CD1c-positive myeloid dendritic cell (primary cell): Measurements from ENCODE around the gene CABP1.

Experiments
- DNase-seq: peaks from one replicate; pipeline ENCODE4 v3.0.0-alpha.2; 2016; ENCODE audit errors: extremely low spot score

Gene CABP1

DNA sequence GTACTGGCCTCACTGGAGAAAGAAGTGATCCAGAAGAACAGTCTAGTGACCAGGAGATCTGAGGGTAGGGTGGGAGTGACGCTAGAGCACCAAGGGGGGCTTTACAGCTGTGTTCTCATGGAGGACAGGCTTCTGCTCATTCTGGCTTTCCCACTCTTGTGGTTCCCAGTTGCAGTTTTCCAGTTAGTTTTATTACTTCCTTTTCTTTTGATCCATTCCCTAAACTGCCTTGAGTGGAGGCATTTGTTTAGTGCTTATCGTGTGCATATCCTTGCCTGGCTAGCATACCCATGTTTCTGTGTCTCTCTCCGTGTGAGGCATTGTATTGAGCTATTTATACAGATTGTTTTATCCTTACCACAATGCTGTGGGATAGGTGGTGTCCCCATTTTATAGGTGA, 50.6 kb downstream of the CABP1 start:
- no peak for DNase-seq

DNA sequence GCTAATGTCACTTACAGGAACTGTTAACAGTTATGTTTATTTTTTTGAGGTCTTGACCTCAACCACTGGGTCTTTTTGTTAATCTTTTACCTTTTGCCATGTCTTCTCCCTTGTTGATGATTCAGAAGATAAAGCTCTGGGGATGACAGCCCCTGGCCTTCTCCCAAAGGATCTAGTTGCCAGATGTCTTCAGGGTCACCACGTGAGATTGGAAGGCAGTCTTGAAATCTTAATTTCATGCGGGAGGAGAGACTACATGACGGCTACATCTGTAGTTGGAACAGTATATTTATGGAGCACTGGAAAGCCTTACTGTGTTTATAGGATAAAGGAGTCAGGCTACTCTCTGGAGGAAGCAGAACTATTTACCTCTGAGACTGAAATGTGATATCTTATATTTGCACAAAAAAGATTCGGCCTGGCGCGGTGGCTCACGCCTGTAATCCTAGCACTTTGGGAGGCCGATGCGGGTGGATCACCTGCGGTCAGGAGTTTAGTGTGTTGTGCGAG, 52.2 kb downstream of the CABP1 start:
- DNase-seq = no peak

DNA sequence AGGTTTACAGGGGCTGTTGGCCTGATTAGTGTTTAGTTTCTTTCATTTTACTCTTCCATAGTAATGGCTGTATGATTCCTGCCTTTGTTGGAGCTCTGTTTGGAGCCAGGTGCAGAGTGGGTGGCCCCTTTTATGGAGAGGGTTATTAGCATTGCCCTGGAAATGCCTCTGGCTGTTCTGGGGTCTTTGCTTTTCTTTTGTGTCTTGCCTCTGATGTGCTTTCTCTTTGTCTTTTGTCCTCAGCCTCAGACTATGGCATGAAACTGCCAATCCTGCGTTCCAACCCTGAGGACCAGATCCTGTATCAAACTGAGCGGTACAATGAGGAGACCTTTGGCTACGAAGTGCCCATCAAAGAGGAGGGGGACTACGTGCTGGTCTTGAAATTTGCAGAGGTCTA, 53.4 kb downstream of the CABP1 start:
- DNase-seq = no peak

DNA sequence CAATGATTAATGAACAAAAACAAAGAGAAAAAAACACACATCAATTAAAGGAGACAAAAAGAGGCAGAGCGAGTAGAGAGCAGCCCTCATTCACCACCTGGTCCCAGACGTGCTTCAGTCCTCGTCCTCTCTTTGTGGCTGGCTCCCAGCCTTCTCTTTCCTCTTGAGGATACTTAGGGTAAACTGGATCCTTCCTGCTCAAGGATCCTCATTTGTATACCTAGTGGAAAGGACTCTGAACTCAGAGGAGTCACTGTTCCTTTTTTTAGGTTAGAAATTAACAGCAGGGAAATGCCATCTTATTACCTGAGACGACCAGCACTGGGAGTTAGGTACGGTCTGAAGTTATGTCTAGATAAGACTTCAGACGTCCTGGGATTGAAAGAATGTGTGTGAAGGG, 56.2 kb downstream of the CABP1 start:
- DNase-seq = no peak

DNA sequence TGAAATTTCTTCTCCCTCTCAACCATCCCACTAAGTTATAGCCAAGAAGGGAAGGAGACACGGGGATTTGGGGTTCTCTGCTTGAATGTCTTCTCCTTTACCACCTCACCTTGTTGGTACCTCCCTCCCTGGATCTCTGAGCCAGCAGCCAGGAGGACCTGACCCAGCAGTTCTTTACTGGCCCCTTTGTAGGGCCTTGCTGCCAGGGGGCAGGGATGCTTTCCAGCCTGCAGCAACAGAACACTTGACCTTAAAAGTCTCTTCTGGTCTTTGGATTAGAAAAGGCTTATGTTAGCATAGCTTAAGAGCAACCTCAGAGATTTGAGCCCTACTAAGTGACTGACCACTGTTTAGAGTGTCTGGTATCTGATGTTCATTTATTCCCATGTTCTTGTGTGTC, 56.9 kb downstream of the CABP1 start:
- DNase-seq = no peak

DNA sequence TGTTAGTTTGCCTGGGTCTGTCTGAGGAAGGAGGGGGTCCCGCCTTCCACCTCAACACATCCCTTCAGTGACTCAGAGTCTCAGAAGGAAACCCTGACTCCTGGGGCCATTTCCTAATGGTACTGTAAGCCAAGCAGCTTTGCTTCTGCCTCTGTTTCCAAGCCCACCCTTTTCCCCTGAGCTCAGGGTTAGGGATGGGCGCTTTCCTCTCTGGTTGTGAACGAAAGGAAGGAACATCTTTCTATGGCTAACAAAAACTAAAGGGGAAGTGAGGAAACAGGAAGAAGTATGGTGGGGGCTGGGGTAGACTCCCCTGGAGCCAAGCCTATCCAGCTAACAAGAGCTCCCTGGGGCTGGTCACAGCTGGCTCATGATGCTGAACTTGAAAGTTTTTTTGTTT, 58.2 kb downstream of the CABP1 start:
- DNase-seq = peak; percentile 40

DNA sequence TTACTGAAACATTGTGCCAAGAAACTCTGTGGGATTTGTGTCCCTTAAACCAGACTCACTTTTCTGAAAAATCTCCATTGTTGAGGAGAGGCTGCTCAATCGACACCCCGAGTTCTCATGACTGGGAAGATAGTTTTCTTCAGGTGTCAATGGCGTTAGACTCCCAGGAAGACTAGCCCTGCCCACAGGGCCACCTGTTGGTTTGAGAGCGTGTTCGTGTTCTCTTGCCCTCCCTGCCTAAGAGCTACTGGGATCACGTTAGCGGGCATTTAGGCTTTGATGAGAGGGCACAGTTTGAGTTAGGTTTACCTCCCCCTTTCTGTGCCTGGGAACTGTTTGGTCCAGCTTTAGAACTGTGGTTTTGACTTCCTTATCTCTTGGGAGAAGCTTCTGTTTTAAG, 59.1 kb downstream of the CABP1 start:
- DNase-seq = no peak

DNA sequence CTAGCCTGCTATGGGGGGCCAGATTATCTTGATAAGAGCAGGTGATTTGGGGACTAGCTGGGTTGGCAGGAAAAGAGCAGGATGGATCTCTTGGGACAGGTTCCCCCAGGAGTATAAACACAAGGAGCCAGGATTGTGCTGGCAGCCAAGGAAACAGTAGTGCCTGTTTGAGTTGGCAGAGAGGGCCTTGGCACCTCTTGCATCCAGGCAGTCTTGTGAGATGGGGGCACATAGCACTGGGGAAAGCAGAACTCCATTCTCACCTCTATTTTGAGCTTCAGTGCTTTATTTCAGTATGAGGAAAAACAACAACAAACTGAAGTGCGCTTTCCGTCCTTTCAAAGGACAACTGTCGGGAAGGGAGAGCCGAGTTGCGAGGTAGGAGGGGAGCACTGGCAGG, 60.5 kb downstream of the CABP1 start:
- DNase-seq = no peak

DNA sequence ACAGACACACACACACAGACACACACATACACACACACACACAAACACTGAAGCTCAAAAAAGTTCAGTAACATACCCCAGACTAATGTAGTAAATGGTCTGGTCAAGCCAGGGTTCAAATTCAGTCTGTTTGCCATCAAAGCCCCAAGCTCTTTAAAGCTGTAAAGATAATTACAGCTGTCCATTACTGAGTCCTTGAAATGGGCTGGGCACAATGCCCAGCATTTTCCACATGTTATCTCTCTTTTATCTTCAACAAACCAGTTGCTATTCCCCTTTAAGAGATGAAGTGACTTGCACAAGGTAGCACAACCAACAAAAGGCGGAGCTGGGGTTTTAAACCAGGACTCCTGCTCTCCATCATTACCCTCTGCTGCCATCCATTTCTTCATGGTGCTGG, 62.2 kb downstream of the CABP1 start:
- DNase-seq = no peak

DNA sequence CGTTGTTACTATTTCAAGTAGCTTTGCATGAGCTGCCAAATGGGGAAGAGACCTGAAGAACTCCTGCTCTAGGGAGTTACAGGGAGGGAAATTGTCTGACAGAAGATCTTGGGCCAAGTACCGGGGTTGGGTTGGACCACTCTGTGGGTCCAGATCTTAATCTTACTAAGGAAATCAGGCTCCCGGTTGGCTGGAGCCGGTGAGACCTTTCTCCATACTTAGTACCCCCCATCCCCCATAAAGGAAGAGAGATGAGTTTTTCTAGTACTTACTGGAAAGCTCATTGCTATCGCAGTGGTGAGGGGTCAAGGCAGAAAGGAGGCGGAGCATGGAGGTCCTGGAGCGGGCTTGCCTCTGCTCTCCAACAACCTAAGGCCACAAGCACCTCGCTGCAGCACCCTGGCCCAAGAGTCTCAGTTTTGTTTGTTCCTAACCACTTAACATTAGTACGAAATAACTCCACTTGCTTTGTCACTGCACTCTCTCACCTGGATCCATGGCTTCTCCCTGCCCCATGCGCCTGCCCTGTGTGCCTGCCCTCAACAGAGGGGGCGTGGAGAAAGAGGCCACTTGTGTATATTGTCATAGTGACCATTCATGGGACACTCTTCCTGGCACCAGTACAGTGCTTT, 63.0 kb downstream of the CABP1 start:
- DNase-seq = no peak

DNA sequence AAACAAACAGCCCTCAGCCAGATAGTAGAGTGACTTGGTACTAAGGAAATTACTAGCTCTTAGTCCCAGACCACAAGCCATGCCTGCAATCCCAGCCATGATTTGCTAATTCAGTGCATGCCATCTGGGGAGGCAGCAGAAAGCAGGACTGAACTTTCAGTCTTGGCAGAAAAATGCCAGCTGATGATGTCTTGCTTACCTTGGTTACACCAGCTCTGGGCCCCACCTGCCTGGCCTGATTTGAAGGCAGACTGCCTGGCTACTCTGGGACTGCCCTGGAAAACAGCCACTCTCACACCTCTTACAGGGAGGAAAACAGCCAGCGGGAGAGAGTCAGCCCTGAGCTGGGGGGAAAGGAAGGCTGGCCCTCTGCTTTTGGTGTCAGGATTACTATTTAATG, 65.2 kb downstream of the CABP1 start:
- DNase-seq = no peak

DNA sequence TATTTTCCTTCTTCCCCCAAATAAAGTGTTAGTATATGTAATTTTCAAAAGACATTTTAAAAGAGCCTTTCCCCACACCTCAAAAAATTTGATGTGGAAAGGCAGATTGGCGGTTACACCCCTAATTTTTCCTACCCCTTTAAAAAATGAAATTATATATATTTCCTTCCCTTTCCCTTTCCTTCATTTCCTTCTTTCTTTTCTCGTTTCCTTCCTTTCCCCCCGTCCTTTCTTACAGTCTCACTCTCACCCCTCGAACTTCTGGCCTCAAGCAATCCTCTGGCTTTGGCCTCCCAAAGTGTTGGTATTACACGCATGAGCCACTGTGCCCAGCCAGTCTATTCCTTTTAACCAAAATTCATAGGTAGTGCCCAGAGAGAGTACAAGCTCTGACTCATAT, 65.6 kb downstream of the CABP1 start:
- DNase-seq = no peak

DNA sequence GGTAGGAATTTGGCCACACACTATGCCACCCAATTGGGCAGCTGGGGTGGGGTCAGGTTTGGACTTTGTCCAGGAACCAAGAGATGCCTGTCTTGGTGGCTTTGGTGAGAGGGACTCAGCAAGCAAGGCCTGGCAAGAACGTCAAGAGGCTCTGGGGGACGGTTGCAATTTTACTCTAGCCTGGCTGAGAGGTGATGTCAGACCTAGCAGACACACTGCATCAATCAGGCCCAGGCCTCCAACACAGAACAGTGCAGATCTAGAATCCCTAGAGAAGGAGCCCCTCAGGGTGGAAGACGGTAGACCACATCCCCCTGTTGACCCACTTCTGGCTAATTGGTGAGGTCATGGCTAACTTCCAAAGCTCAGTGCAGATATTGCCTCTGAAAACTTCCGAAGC, 68.2 kb downstream of the CABP1 start:
- no peak for DNase-seq

DNA sequence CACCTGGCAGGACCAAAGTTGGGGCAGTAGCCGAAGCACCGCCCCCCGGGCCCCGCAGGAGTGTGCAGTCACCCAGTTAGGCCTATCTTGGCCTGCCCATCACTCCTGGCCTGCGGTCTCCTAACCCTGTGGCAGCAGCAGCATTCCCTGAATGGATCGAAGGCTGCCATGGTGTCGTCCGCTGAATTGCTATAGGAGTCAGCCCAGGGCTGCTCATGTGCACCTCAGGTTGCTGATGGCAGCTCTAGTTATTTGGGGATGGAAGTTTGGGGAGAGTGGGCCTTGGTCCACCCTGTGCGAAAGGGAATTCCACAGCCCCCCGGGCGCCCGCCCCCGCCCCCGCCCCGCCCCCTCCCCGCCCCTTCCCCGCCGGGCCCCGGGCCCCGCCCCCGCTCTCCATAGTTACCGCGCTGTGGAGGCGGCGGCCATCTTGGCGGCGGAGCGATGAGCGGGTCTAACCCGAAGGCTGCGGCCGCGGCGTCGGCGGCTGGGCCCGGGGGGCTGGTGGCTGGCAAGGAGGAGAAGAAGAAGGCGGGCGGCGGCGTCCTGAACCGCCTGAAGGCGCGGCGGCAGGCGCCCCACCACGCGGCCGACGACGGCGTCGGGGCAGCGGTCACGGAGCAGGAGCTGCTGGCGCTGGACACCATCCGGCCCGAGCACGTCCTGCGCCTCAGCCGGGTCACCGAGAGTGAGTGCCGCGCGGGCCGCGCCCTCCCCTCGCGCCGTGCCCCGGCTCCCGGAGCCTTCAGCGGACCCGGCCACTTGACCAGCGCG, 69.8 kb downstream of the CABP1 start, which contains the start of gene UNC119B:
UNC119B (plus strand) TSS at position 428 of the 774 bp plus-strand sequence; CDS start at position 445, 17 bp downstream.
- peak; percentile 63 for DNase-seq

DNA sequence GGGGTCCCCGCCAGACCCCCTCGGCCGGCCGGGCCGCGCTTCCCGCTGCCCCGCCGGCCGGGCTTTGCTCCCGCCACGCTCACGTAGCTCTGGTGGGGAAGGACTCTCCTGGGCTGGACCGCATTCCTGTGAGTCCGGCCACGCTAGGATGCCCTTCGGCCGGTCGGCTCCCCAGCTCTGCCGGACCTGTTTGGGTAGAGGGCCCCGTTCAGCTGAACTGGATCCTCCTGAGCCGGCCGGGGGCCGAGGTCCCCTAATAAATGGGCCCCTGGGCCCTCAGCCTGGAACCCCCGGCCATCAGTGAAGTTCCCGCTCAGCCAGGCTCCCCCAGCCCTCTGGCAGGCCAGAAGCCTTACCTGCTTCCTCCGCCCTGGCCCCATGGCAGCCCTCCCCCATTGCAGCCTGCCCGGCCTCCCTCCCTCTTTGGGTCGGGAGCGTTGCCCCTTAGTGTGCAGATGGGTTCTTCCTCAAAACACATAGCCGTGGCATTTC, 70.4 kb downstream of the CABP1 start:
- DNase-seq = peak; percentile 11

DNA sequence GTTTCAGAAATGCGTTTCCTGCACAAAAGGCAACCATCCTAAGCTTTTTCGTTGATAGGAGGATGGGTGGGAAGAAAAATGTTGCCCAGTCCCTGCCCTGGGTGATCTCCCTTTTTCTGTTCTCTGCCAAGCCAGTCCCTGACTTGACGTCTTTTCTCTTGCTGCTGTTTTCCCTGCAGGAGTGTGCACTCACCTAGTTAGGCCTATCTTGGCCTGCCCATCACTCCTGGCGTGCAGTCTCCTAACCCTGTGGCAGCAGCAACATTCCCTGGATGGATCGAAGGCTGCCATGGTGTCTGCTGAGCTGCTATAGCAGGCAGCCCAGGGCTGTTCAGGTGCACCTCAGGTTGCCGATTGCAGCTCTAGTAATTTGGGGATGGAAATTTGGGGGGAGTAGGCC, 71.0 kb downstream of the CABP1 start:
- DNase-seq = no peak

DNA sequence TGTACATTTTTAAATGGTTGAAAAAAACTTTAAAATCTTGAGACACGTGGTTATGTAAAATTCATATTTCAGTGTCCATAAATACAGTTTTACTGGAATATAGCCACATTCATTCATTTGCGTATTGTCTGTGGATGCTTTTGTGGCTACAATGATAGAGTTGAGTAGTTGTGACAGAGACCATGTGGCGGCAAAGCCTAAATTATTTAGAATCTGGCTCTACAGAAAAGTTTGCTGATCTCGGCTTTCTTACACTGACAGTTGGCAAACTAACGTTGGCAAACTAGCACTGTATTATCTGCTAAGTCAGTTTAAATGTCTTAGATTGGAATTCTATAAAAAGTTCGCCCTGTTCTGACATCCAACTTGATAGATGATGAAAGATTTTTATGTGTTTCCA, 72.2 kb downstream of the CABP1 start:
- DNase-seq = no peak

DNA sequence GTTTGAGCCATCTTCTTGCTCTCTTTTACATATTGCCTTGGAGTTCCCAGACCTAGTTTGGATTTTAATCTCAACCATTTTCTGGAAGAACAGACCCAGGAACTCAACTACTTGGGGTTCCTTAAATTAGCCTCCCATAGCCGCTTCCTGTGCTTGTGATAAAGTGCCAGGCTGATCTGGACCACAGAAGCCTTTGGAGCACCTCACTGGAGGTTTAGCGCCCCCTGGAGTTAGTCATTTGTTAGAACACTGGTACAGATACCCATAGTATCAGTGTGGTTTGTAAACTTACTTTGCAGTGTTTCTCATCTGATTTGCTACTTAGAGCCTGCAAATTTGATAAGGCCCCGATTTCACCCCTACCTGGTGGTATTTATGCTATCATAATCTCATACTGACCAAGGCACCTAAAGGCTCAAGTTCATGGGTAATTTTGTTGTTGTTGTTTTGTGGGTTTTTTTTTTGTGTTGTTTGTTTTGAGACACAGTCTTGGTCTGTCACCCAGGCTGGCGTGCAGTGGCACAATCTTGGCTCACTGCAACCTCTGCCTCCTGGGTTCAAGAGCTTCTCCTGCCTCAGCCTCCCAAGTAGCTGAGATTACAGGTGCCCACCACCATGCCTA, 73.5 kb downstream of the CABP1 start:
- peak; percentile 90 for DNase-seq
